K562 (cell line): ENCODE measurements around the gene RBM4B. TPM values are rescaled to one million over a fixed set of nuclear protein-coding genes. Genes with fewer than 3 reads are reported as not detected.

Source experiments
- ATAC-seq: fragments of 200-7000 bp; cut with Tn5 transposase; 3 replicates; pipeline ENCODE4 v1.9.1; 2020; ENCODE audit warnings: moderate library complexity
- BruUV-seq: library from RNA; stranded (reverse); fragments of 400-500 nt; replicated peaks from 2 replicates; lab custom pipeline; 2021; lab: Mats Ljungman, UMichigan
- CTCF ChIA-PET: fragments of 300-600 bp; formaldehyde crosslinking; extraction: SDS; loops from one replicate; lab custom pipeline; 2021; ENCODE audit warnings: low intra/inter-chr PET ratio; lab: Yijun Ruan, JAX
- POLR2A ChIA-PET: fragments of 300-600, 350-650 bp; sonication (Branson Sonifier 250); formaldehyde crosslinking; extraction: SDS; loops from one replicate; lab custom pipeline; 2021; ENCODE audit warnings: antibody characterized with exemption, inconsistent platforms; lab: Yijun Ruan, JAX
- DNase-seq, 4 experiments: peaks; one replicate each; pipeline versions ENCODE4 v3.0.0 to v3.0.0-alpha.2; 2011 to 2018; ENCODE audit warnings: low spot score in 3 of 4, mixed read lengths in 3 of 4; ENCODE audit errors: extremely low read depth in 1 of 4
- FAIRE-seq: peaks from 2 replicates; lab custom pipeline; 2011; peaks lifted over from hg19 to GRCh38; lab: Jason Lieb, UNC
- H2AFZ ChIP-seq: 2 replicates; pipeline ENCODE4 v1.6.0; 2011; ENCODE audit warnings: low read depth, low read length, control low read depth, inconsistent platforms
- H3K27ac ChIP-seq: fragments of 200-600 bp; 3 replicates; pipeline ENCODE4 v1.8.0; 2011; ENCODE audit warnings: low read depth, mild to moderate bottlenecking, control low read depth, inconsistent platforms, low read length, moderate library complexity, mixed read lengths; ENCODE audit errors: extremely low read depth
- H3K27me3 ChIP-seq, 2 experiments: fragments of 300-600 bp in 1 of 2; 2 replicates in 1 of 2; 3 replicates in 1 of 2; pipeline versions ENCODE4 v1.6.0 to v1.8.0; 2011; ENCODE audit warnings: inconsistent platforms in 2 of 2, low read length in 2 of 2, mild to moderate bottlenecking in 1 of 2, mixed read lengths in 1 of 2, moderate library complexity in 1 of 2; ENCODE audit not compliant: control insufficient read depth in 2 of 2, insufficient read depth in 2 of 2
- H3K36me3 ChIP-seq: fragments of 300-600 bp; 3 replicates; pipeline ENCODE4 v1.8.0; 2011; ENCODE audit warnings: mild to moderate bottlenecking, low read length, inconsistent platforms; ENCODE audit not compliant: control insufficient read depth, insufficient read depth
- H3K4me1 ChIP-seq, 2 experiments: fragments of 200-600 bp in 1 of 2; replicated peaks in 1 of 2; 2 replicates in 1 of 2; 3 replicates in 1 of 2; pipeline versions ENCODE4 v1.5.1 to v1.8.0; 2011; ENCODE audit warnings: inconsistent platforms in 2 of 2, low read length in 2 of 2, mild to moderate bottlenecking in 1 of 2, mixed read lengths in 1 of 2, moderate library complexity in 1 of 2; ENCODE audit not compliant: control insufficient read depth in 2 of 2, insufficient read depth in 2 of 2
- H3K4me2 ChIP-seq: 2 replicates; pipeline ENCODE4 v1.6.1; 2011; ENCODE audit warnings: low read length, control low read depth, inconsistent platforms, mixed read lengths; ENCODE audit not compliant: insufficient read depth
- H3K4me3 ChIP-seq: fragments of 200-600 bp; sonication (generic), shearing (Covaris generic); 2 replicates; pipeline ENCODE4 v1.5.1; 2016; ENCODE audit warnings: control low read depth, inconsistent platforms
- H3K79me2 ChIP-seq: fragments of 200-600 bp; 3 replicates; pipeline ENCODE4 v1.8.0; 2011; ENCODE audit warnings: low read length, inconsistent platforms; ENCODE audit not compliant: control insufficient read depth, insufficient read depth
- H3K9ac ChIP-seq, 2 experiments: 2 replicates each; pipeline versions ENCODE4 v1.6.0 to v1.6.1; 2011; ENCODE audit warnings: low read depth in 2 of 2, low read length in 2 of 2, control low read depth in 1 of 2, inconsistent platforms in 1 of 2, mild to moderate bottlenecking in 1 of 2, mixed read lengths in 1 of 2; ENCODE audit not compliant: insufficient read depth in 1 of 2
- H3K9me1 ChIP-seq: one replicate; pipeline ENCODE4 v1.6.0; 2011; ENCODE audit warnings: inconsistent platforms, mild to moderate bottlenecking, low read length, moderate library complexity; ENCODE audit not compliant: control insufficient read depth, insufficient read depth
- H3K9me3 ChIP-seq: replicated peaks from 2 replicates; pipeline ENCODE4 v1.5.1; 2011; ENCODE audit warnings: low read depth, low read length, inconsistent platforms; ENCODE audit not compliant: control insufficient read depth, insufficient read depth
- H4K20me1 ChIP-seq: replicated peaks from 2 replicates; pipeline ENCODE4 v1.6.1; 2011; ENCODE audit warnings: low read length, inconsistent platforms, mixed read lengths; ENCODE audit not compliant: control insufficient read depth, insufficient read depth
- NFE2L1 ChIP-seq: fragments of 450-650 bp; IDR thresholded peaks from 2 replicates; pipeline ENCODE4 v1.6.1; 2016; ENCODE audit warnings: missing genetic modification characterization, low read depth, mild to moderate bottlenecking, missing compliant biosample characterization, moderate library complexity, borderline replicate concordance
- PCBP1 ChIP-seq: fragments of 200-400 bp; formaldehyde crosslinking; IDR thresholded peaks from 2 replicates; pipeline ENCODE4 v1.6.1; 2018; ENCODE audit warnings: mild to moderate bottlenecking, low read depth, low read length; ENCODE audit not compliant: poor library complexity, severe bottlenecking
- POLR2G ChIP-seq: fragments of 200-400 bp; formaldehyde crosslinking; IDR thresholded peaks from 2 replicates; pipeline ENCODE4 v1.6.1; 2017; ENCODE audit warnings: low read depth, mild to moderate bottlenecking, antibody characterized with exemption, low read length, moderate library complexity
- WGBS: fragments of 100-300 bp; shearing (Covaris generic); methylation state at CpG from one replicate; pipeline ENCODE4 v1.1.6; 2016; ENCODE audit warnings: low coverage, mixed read lengths; ENCODE audit not compliant: insufficient coverage; ENCODE audit errors: missing lambda C conversion rate; 5-methylcytosine and 5-hydroxymethylcytosine counted together
- in situ Hi-C: fragments of 300-500 bp; cut with MboI; formaldehyde crosslinking; loops from 4 replicates; pipeline ENCODE4 v1.15.0; 2018; ENCODE audit warnings: inconsistent platforms, mixed read lengths
- intact Hi-C: fragments of 100-400 bp; cut with micrococcal nuclease; formaldehyde crosslinking; loops from 2 replicates; pipeline ENCODE4 v1.14.2; 2022
- polyA plus RNA-seq, 8 experiments: library from polyadenylated mRNA; depleted of rRNA in 4 of 8; stranded (reverse) in 5 of 8; unstranded in 3 of 8; fragments of >200 nt; fragmentation: Nextera tagmentation in 2 of 8; fragmentation: Illumina TruSeq in 1 of 8; extraction: Ambion mirVana in 2 of 8; extraction: Trizol in 1 of 8; gene quantifications; 2 replicates each; pipeline versions ENCODE4 v1.2.1 to v1.2.3, GENCODE V29; 2011 to 2014; ENCODE audit warnings: inconsistent platforms in 1 of 8, missing spikeins in 1 of 8
- total RNA-seq, 7 experiments: library from RNA; depleted of rRNA in 6 of 7; stranded (reverse); fragments of >200 nt in 6 of 7; fragmentation: Illumina TruSeq in 2 of 7; extraction: Trizol in 2 of 7; gene quantifications; 2 replicates each; pipeline versions ENCODE4 v1.2.1 to v1.2.3, GENCODE V29; 2011 to 2021; ENCODE audit warnings: low replicate concordance in 1 of 7

RBM4B gene
- total and polyA plus RNA-seq, 9 of the 15 experiments (the other 6 are each of a cell fraction or from before 2014, with no cell fraction given) = 14.6 to 39.9 (median 23.3) TPM

DNA sequence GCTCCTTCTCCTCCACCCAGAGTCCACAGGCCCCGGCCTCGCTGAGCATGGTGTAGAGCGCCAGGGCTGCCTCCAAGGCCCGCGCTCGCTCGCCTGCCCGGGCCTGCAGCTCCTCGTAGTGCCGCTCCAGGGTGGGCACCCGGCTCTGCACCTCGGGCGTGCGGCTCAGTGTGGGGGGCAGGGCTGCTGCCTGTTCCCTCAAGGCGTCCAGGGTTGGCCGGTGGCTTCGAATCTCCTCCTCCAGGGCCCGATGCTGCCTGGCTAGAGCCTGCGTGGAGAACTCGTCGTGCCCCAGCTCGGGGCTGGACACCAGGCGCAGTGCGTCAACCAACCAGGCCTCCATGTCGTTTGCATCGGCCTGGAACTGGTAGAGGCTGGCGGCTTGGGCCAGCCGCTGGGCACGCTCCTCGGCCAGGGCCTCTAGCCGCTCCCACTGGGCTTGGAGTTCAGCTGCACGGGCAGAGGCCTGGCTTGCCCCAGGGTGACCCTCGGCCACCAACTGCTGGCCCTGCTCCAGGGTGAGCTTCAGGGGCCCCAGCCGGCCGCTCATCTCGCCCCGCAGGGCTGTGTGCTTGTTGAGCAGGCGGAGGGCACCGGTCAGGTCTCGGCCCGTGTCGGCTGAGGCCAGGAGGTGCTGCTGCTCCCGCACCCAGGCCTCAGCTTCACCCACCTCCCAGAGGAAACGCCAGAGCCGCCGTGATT, 27.1 kb upstream of the RBM4B start:
- no peaks in the 10 kb centered on the region for H4K20me1 ChIP-seq
- FAIRE-seq (no peak), ATAC-seq (no peak), DNase-seq (no peak)
- H3K79me2 ChIP-seq = peaks cover 11% of the 10 kb centered on the region; the same call in 2 of the 3 replicates
- H3K9me3 ChIP-seq = no peaks in the 10 kb centered on the region
- peak overlapping the region in 1 of 2 experiments; percentile 29; a peak in 1 of 4 replicates for H3K9ac ChIP-seq
- no peak overlapping the region for H3K4me2 ChIP-seq
- H3K36me3 ChIP-seq = peaks cover 55% of the 10 kb centered on the region; the same call in 2 of the 3 replicates
- H3K27ac ChIP-seq = no peak overlapping the region
- intact Hi-C loops = no loop called here
- TF ChIP-seq PCBP1 (peak; percentile 37), NFE2L1 (tag) (no peak), POLR2G (0 out of 2 replicates have a peak, but pooled peaks have one; percentile 21)
- TF ChIP-seq, all 486 proteins: peak for 2
- Histone ChIP-seq H3K4me1 (peaks cover 20 to 49% of the 10 kb centered on the region in 2 experiments), H3K4me3 (no peak overlapping the region), H3K27me3 (no peaks in the 10 kb centered on the region), H2AFZ (no peak overlapping the region), H3K9me1 (no peaks in the 10 kb centered on the region)
- ChIA-PET CTCF (no interaction called here), POLR2A (no interaction called here)
- BruUV-seq = no TSS peak
- in situ Hi-C loops = no loop called here
- WGBS = 98% methylated on average over 27 of the region's 46 CpGs
